Measurements from ENCODE around the gene PTH1R.
A peak's percentile ranks its signal among the peaks of the same experiment; 100 is the strongest.

The PTH1R gene

GRCh38 chr3:46898321-46899150 is 21.0 kb downstream of the PTH1R start:
- DNase-seq (ENCODE audit: low read depth in 1 of 2, low spot score in 1 of 2): no peak

- no peak for DNase-seq (ENCODE audit: low read depth in 1 of 2, low spot score in 1 of 2)
Observed at GRCh38 chr3:46899151-46900006, 21.9 kb downstream of the PTH1R start.

- DNase-seq (ENCODE audit: low read depth in 1 of 2, low spot score in 1 of 2): no peak
Observed at GRCh38 chr3:46900007-46900292, 22.4 kb downstream of the PTH1R start.

GRCh38 chr3:46900356-46900755 is 22.8 kb downstream of the PTH1R start:
- DNase-seq (ENCODE audit: low read depth in 1 of 2, low spot score in 1 of 2): no peak

GRCh38 chr3:46901061-46901460 is 23.5 kb downstream of the PTH1R start:
- DNase-seq (ENCODE audit: low read depth in 1 of 2, low spot score in 1 of 2): no peak

GRCh38 chr3:46901591-46902187 is 24.2 kb downstream of the PTH1R start:
- DNase-seq (ENCODE audit: low read depth in 1 of 2, low spot score in 1 of 2): no peak

GRCh38 chr3:46902188-46902631 is 24.7 kb downstream of the PTH1R start:
- DNase-seq (ENCODE audit: low read depth in 1 of 2, low spot score in 1 of 2): no peak

GRCh38 chr3:46903341-46904302 is 26.1 kb downstream of the PTH1R start:
- no peak for DNase-seq (ENCODE audit: low read depth in 1 of 2, low spot score in 1 of 2)

GRCh38 chr3:46904303-46905212 is 27.0 kb downstream of the PTH1R start:
- DNase-seq (ENCODE audit: low read depth in 1 of 2, low spot score in 1 of 2): no peak

GRCh38 chr3:46905213-46905560 is 27.7 kb downstream of the PTH1R start:
- no peak for DNase-seq (ENCODE audit: low read depth in 1 of 2, low spot score in 1 of 2)

- DNase-seq (ENCODE audit: low read depth in 1 of 2, low spot score in 1 of 2): no peak
Observed at GRCh38 chr3:46905661-46906451, 28.3 kb downstream of the PTH1R start.

- no peak for DNase-seq (ENCODE audit: low read depth in 1 of 2, low spot score in 1 of 2)
Observed at GRCh38 chr3:46906471-46907058, 29.0 kb downstream of the PTH1R start.

- DNase-seq (ENCODE audit: low read depth in 1 of 2, low spot score in 1 of 2): no peak
Observed at GRCh38 chr3:46907271-46907670, 29.8 kb downstream of the PTH1R start.

- no peak for DNase-seq (ENCODE audit: low read depth in 1 of 2, low spot score in 1 of 2)
Observed at GRCh38 chr3:46907960-46908293, 30.4 kb downstream of the PTH1R start.

GRCh38 chr3:46908294-46908985 is 30.9 kb downstream of the PTH1R start:
- no peak for DNase-seq (ENCODE audit: low read depth in 1 of 2, low spot score in 1 of 2)

GRCh38 chr3:46908986-46909534 is 31.5 kb downstream of the PTH1R start:
- no peak for DNase-seq (ENCODE audit: low read depth in 1 of 2, low spot score in 1 of 2)

GRCh38 chr3:46909535-46910161 is 32.1 kb downstream of the PTH1R start:
- peak; percentile 53 to 56 for DNase-seq (ENCODE audit: low read depth in 1 of 2, low spot score in 1 of 2)
